GM19099 (cell line): Measurements from ENCODE around the gene PEAK1.

Source experiments
- POLR2A ChIP-seq: IDR thresholded peaks from 3 replicates; pipeline ENCODE4 v1.6.1; 2011; ENCODE audit warnings: low read depth; ENCODE audit not compliant: insufficient read length; ENCODE audit errors: extremely low read depth

Gene PEAK1

GRCh38 chr15:77140220-77140619 is 279.7 kb downstream of the PEAK1 start:
- TF ChIP-seq POLR2A: no peak

- no peak for TF ChIP-seq POLR2A
Observed at GRCh38 chr15:77139312-77139711, 280.6 kb downstream of the PEAK1 start.

GRCh38 chr15:77138167-77138522 is 281.8 kb downstream of the PEAK1 start:
- no peak for TF ChIP-seq POLR2A

- no peak for TF ChIP-seq POLR2A
Observed at GRCh38 chr15:77135181-77135580, 284.7 kb downstream of the PEAK1 start.

GRCh38 chr15:77130315-77130930 is 289.5 kb downstream of the PEAK1 start:
- no peak for TF ChIP-seq POLR2A

GRCh38 chr15:77127626-77128025 is 292.3 kb downstream of the PEAK1 start:
- no peak for TF ChIP-seq POLR2A

- TF ChIP-seq POLR2A: no peak
Observed at GRCh38 chr15:77126529-77127326, 293.2 kb downstream of the PEAK1 start.

GRCh38 chr15:77123854-77124253 is 296.1 kb downstream of the PEAK1 start:
- no peak for TF ChIP-seq POLR2A

GRCh38 chr15:77122576-77122975 is 297.3 kb downstream of the PEAK1 start:
- no peak for TF ChIP-seq POLR2A

GRCh38 chr15:77121599-77121998 is 298.3 kb downstream of the PEAK1 start:
- no peak for TF ChIP-seq POLR2A

GRCh38 chr15:77120576-77120975 is 299.3 kb downstream of the PEAK1 start:
- TF ChIP-seq POLR2A: no peak

- no peak for TF ChIP-seq POLR2A
Observed at GRCh38 chr15:77119446-77119845, 300.5 kb downstream of the PEAK1 start.

GRCh38 chr15:77118882-77119321 is 301.0 kb downstream of the PEAK1 start:
- no peak for TF ChIP-seq POLR2A

- no peak for TF ChIP-seq POLR2A
Observed at GRCh38 chr15:77115179-77115578, 304.7 kb downstream of the PEAK1 start.

- no peak for TF ChIP-seq POLR2A
Observed at GRCh38 chr15:77112838-77113504, 306.9 kb downstream of the PEAK1 start.

GRCh38 chr15:77111789-77112188 is 308.1 kb downstream of the PEAK1 start:
- TF ChIP-seq POLR2A: no peak
